Measurements from ENCODE around the gene SMAP2.

GRCh38 chr1:40382108-40382460 is 8.6 kb downstream of the SMAP2 start:
- TF ChIP-seq POLR2AphosphoS5 (IDR thresholded peaks at IDR 0.05; ENCODE audit: borderline replicate concordance, low read depth, low read length) (no peak), EZH2 (IDR thresholded peaks at IDR 0.05) (no peak)
